BE2C (cell line): ENCODE data around the gene TNN.

ENCODE experiments used
- DNase-seq: peaks from one replicate; pipeline ENCODE4 v3.0.0-alpha.2; 2020
- H3K27me3 ChIP-seq: fragments of 250-450 bp; sonication (Bioruptor Pico); 2 replicates; pipeline ENCODE4 v1.5.1; 2020; ENCODE audit warnings: mild to moderate bottlenecking
- H3K36me3 ChIP-seq: fragments of 250-450 bp; sonication (Bioruptor Pico); 2 replicates; pipeline ENCODE4 v1.5.1; 2020; ENCODE audit warnings: mild to moderate bottlenecking
- H3K4me1 ChIP-seq: fragments of 250-450 bp; sonication (Bioruptor Pico); 2 replicates; pipeline ENCODE4 v1.5.1; 2020
- H3K4me3 ChIP-seq: 2 replicates; pipeline ENCODE4 v1.5.1; 2011; ENCODE audit warnings: low read depth, low read length
- H3K9me3 ChIP-seq: fragments of 250-450 bp; sonication (Bioruptor Pico); 2 replicates; pipeline ENCODE4 v1.5.1; 2020
- TF ChIP-seq, protein P1 (sequence below): IDR thresholded peaks from 2 replicates; pipeline ENCODE4 v1.5.1; 2012; ENCODE audit warnings: mild to moderate bottlenecking, low read depth, low read length

TNN gene

DNA sequence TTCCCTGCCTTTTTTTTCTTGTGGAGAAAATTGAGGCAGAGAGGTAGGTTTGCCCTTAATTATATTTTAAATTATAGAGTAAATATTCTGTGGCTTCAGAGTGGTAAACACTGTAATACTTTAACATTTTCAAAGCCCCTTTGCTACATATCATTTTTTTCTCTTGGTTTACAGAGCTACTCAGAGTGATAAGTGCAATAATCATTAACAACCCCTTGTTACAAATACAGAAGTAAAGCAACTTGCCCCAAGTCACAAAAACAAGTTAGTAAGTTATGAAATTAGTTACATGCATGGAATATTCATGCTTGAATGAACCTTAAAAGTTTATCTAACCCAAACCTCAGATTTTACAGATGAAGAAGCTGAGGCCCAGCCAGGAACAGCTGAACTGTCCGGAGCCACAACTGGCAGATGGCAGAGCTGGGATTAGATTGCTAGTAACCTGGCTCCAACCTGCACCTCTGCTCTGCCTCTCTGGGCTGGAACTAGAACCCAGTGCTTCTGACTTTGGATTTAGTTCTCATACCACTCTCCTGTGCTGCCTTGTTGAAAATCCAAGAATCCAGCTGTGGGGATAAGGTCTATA lies 48.7 kb downstream of the TNN start:
- DNase-seq = no peak
- Histone ChIP-seq H3K36me3 (no peaks in the 10 kb centered on the region), H3K4me3 (no peak overlapping the region), H3K9me3 (no peaks in the 10 kb centered on the region), H3K4me1 (no peaks in the 10 kb centered on the region), H3K27me3 (no peaks in the 10 kb centered on the region)
- TF ChIP-seq, protein P1, sequence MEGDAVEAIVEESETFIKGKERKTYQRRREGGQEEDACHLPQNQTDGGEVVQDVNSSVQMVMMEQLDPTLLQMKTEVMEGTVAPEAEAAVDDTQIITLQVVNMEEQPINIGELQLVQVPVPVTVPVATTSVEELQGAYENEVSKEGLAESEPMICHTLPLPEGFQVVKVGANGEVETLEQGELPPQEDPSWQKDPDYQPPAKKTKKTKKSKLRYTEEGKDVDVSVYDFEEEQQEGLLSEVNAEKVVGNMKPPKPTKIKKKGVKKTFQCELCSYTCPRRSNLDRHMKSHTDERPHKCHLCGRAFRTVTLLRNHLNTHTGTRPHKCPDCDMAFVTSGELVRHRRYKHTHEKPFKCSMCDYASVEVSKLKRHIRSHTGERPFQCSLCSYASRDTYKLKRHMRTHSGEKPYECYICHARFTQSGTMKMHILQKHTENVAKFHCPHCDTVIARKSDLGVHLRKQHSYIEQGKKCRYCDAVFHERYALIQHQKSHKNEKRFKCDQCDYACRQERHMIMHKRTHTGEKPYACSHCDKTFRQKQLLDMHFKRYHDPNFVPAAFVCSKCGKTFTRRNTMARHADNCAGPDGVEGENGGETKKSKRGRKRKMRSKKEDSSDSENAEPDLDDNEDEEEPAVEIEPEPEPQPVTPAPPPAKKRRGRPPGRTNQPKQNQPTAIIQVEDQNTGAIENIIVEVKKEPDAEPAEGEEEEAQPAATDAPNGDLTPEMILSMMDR = no peak

DNA sequence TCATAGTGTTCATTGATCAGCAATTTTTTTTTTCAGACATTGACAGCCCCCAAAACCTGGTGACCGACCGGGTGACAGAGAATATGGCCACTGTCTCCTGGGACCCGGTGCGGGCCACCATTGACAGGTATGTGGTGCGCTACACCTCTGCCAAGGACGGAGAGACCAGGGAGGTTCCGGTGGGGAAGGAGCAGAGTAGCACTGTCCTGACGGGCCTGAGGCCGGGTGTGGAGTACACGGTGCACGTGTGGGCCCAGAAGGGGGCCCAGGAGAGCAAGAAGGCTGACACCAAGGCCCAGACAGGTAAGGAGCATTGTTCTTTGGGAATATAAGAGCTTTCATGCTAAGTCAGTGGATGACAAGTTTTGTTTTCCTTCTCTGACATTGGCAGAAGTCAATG lies 49.3 kb downstream of the TNN start:
- Histone ChIP-seq H3K27me3 (no peaks in the 10 kb centered on the region), H3K4me3 (no peak overlapping the region), H3K4me1 (no peaks in the 10 kb centered on the region), H3K9me3 (no peaks in the 10 kb centered on the region), H3K36me3 (no peaks in the 10 kb centered on the region)
- no peak for DNase-seq
- TF ChIP-seq, protein P1 = no peak

DNA sequence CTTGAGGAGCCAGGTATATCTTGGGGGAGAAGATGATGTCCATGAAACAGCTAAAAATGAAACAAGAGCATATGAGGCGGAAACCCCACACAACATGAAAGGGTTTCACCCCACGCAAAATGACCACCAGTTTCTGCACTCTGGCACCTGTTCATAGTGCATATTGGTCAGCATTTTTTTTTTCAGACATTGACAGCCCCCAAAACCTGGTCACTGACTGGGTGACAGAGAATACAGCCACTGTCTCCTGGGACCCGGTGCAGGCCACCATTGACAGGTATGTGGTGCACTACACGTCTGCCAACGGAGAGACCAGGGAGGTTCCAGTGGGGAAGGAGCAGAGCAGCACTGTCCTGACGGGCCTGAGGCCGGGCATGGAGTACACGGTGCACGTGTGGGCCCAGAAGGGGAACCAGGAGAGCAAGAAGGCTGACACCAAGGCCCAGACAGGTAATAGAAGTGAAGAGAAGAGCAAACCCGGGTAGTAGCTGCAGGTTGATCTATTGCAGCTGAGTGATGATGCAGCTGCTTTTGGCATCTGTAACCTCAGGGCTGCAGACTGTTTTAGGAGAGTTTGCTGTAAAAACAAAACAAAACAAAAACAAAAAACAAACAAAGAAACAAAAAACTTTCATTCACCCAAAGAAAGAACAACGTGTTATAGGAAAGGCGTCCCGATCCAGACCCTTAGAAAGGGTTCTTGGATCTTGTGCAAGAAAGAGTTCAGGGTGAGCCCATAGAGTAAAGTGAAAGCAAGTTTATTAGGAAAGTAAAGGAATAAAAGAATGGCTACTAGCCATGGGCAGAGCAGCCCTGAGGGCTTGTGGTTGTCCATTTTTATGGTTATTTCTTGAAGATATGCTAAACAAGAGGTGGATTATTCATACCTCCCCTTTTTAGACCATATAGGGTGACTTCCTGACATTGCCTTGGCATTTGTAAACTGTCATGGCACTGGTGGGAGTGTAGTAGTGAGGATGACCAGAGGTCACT lies 51.0 kb downstream of the TNN start:
- Histone ChIP-seq H3K27me3 (no peaks in the 10 kb centered on the region), H3K4me1 (no peaks in the 10 kb centered on the region), H3K9me3 (no peaks in the 10 kb centered on the region), H3K4me3 (no peak overlapping the region), H3K36me3 (no peaks in the 10 kb centered on the region)
- TF ChIP-seq, protein P1 = no peak
- DNase-seq = no peak

DNA sequence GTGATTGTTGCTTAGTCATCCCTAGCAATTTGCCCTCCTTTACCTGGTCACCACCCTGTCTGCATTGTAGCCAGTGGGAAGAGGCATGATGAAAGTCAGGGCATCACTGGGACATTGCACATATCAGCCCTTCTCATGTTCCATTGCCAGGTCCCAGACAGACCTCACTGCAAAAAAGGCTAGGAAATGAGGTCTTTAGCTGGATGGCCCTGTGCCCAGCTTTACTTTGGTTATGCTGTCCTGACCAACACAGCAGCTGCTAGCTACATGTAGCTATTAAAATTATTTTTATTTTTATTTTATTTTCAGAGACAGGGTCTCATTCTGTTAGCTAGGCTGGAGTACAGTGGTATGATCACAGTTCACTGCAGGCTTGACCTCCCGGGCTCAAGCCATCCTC lies 52.9 kb downstream of the TNN start:
- no peak for DNase-seq
- H3K4me3 ChIP-seq = no peak overlapping the region
- H3K4me1 ChIP-seq = no peaks in the 10 kb centered on the region; the same call in 1 of the 2 replicates
- H3K36me3 ChIP-seq = no peaks in the 10 kb centered on the region
- TF ChIP-seq, protein P1 = no peak
- no peaks in the 10 kb centered on the region for H3K9me3 ChIP-seq
- no peaks in the 10 kb centered on the region for H3K27me3 ChIP-seq

DNA sequence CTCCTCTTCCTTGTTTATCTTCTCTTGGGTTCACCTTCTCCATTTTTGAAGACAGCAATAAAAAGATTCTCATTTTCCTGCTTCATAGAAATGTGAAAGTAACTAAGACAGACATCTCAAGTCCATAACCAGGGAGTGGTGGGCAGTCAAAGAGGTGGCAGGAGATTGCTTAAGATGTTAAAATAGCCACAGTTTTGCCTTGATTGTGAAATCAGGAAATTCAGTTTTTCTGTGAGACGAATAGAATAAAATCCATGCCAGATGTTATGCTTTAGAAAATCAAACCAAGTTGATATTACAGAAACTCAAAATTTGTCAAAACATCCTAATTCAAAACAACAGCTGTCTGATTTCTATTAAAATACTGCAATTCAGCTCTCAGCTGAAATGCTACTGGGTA lies 57.2 kb downstream of the TNN start:
- Histone ChIP-seq H3K27me3 (no peaks in the 10 kb centered on the region), H3K4me3 (no peak overlapping the region), H3K4me1 (peaks cover 3% of the 10 kb centered on the region), H3K36me3 (no peaks in the 10 kb centered on the region), H3K9me3 (no peaks in the 10 kb centered on the region)
- DNase-seq = no peak
- TF ChIP-seq, protein P1 = no peak

DNA sequence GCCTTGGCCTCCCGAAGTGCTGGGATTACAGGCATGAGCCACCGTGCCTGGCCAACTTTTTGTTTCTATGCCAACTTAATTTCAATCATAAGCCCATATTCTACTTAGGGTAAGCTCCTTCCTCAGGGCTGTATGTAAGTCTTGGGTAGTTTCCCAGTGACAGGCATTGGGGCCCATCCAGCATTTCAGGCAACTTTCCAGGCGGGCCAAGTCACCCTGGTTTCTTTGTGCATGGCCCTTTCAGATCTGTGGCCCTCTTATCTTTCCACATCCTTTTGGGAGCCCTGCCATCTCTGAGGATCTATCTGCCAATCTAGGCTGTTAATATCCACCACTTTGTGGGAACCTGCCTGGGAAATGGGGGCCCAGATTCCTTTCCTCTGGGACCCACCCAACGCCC lies 58.7 kb downstream of the TNN start:
- Histone ChIP-seq H3K4me3 (no peak overlapping the region), H3K27me3 (no peaks in the 10 kb centered on the region), H3K36me3 (no peaks in the 10 kb centered on the region), H3K9me3 (no peaks in the 10 kb centered on the region), H3K4me1 (peaks cover 10% of the 10 kb centered on the region)
- DNase-seq = no peak
- TF ChIP-seq, protein P1 = no peak
